ENCODE measurements around the gene DIP2C.

The DIP2C gene

DNA sequence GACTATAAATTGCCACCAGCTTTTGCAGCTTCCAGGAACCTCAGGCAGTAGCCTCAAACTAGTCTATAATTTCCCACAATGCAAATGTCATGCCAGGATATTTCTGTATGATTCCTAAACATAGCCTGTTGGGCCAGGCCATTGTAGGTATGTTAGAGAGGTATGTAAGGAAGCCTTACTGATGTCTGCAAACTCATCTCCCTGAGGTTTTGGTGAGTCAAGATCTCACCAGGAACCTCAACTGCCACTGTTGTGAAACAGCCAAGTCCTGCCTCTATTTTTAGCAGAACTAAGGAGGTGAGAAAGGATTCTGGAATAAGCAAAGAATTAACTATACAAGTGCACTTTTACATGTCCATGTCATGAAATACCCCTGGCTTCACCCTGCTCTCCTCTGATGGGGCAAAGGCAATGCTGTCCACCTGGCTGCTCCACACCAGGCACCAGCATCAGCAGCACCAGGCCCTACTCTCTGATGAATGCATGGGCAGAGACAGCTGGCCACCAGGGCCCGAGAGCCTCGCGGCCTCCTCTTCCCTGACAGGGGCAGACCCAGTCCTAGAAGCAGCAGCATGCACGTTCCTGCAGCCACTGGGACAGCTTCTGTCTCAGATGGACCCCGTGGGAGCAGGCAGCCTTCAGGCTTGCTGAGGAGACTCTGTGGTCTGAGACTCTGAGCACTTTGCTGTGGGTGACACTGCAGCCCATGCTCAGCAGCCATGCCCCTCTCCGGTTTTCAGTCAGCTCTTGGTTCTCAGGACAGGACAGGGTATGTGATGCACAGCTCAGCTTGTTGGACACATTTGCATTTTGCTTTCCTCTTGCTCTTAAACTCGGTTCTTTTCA lies 407.0 kb downstream of the DIP2C start:
- no peaks in the 10 kb centered on the region for H3K9me3 ChIP-seq (ENCODE audit: control insufficient read depth, low read length)
- no peak overlapping the region for H3K4me3 ChIP-seq (ENCODE audit: low read length)
- H3K4me1 ChIP-seq (ENCODE audit: control insufficient read depth, insufficient read depth, low read length): no peaks in the 10 kb centered on the region
- H3K9ac ChIP-seq (ENCODE audit: low read length): no peak overlapping the region
- H3K36me3 ChIP-seq (ENCODE audit: control insufficient read depth, insufficient read depth, low read length): no peaks in the 10 kb centered on the region
- no peaks in the 10 kb centered on the region for H3K27me3 ChIP-seq (ENCODE audit: control insufficient read depth, insufficient read depth, low read length)

GRCh38 chr10:279655-280054 lies 409.8 kb downstream of the DIP2C start:
- Histone ChIP-seq H3K9me3 (ENCODE audit: control insufficient read depth, low read length) (no peaks in the 10 kb centered on the region), H3K9ac (ENCODE audit: low read length) (no peak overlapping the region), H3K4me3 (ENCODE audit: low read length) (no peak overlapping the region), H3K4me1 (ENCODE audit: control insufficient read depth, insufficient read depth, low read length) (no peaks in the 10 kb centered on the region), H3K27me3 (ENCODE audit: control insufficient read depth, insufficient read depth, low read length) (no peaks in the 10 kb centered on the region), H3K36me3 (ENCODE audit: control insufficient read depth, insufficient read depth, low read length) (no peaks in the 10 kb centered on the region)

DNA sequence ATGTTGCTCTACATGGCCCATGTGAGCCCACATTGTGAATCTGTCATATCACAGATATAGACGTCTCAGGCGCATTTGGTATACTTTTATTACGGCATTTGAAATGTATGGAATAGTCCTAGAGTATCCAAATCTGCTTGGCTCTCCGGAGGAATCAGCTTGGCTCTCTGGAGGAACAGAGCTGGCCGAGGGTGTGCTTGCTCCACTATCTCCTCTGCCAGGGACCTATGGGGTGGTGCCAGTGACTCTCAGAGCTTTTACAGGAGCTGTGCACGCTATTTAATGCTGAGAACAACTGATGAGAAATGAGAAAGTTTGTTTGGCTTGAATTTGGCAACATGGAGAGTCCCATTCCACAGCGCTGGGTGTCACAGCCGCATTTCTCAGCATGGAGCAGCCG lies 410.2 kb downstream of the DIP2C start:
- Histone ChIP-seq H3K9ac (ENCODE audit: low read length) (no peak overlapping the region), H3K4me1 (ENCODE audit: control insufficient read depth, insufficient read depth, low read length) (no peaks in the 10 kb centered on the region), H3K9me3 (ENCODE audit: control insufficient read depth, low read length) (no peaks in the 10 kb centered on the region), H3K36me3 (ENCODE audit: control insufficient read depth, insufficient read depth, low read length) (no peaks in the 10 kb centered on the region), H3K27me3 (ENCODE audit: control insufficient read depth, insufficient read depth, low read length) (no peaks in the 10 kb centered on the region), H3K4me3 (ENCODE audit: low read length) (no peak overlapping the region)

DNA sequence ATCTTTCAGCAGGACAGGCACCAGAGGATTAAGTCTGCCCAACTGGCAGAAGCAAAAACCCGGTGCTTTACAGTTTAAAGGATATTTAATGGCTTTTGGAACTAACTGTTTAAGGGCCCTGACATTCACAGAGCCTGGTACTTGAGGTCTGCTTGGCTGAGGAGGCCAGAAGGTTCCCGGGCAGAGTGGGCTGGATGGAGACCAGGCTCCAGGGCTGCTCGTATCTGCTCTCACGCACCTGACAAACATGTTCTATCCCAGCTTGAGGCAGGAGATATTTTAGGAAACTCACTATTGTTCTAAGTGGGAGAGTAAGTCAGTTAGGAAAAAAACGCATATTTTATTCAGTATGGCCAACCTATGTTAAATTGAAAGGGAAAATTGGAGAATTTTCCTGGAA lies 410.8 kb downstream of the DIP2C start:
- H3K9ac ChIP-seq (ENCODE audit: low read length): no peak overlapping the region
- no peaks in the 10 kb centered on the region for H3K4me1 ChIP-seq (ENCODE audit: control insufficient read depth, insufficient read depth, low read length)
- no peaks in the 10 kb centered on the region for H3K36me3 ChIP-seq (ENCODE audit: control insufficient read depth, insufficient read depth, low read length)
- H3K9me3 ChIP-seq (ENCODE audit: control insufficient read depth, low read length): no peaks in the 10 kb centered on the region
- no peak overlapping the region for H3K4me3 ChIP-seq (ENCODE audit: low read length)
- H3K27me3 ChIP-seq (ENCODE audit: control insufficient read depth, insufficient read depth, low read length): no peaks in the 10 kb centered on the region

DNA sequence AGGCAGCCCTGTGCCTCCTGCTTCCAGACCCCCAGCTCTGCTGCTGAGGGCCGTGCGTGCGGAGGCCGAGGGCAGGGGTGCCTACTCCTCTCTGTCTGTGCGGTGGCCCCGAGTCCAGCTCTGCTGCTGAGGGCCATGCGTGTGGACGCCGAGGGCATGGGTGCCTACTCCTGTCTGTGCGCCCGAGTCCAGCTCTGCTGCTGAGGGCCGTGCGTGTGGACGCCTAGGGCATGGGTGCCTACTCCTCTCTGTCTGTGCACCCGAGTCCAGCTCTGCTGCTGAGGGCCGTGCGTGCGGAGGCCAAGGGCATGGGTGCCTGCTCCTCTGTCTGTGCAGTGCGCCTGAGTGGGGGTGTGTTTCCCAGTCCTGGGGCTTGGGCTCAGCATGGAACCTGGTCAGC lies 411.5 kb downstream of the DIP2C start:
- H3K9me3 ChIP-seq (ENCODE audit: control insufficient read depth, low read length): no peaks in the 10 kb centered on the region
- no peak overlapping the region for H3K4me3 ChIP-seq (ENCODE audit: low read length)
- H3K27me3 ChIP-seq (ENCODE audit: control insufficient read depth, insufficient read depth, low read length): no peaks in the 10 kb centered on the region
- no peaks in the 10 kb centered on the region for H3K36me3 ChIP-seq (ENCODE audit: control insufficient read depth, insufficient read depth, low read length)
- no peaks in the 10 kb centered on the region for H3K4me1 ChIP-seq (ENCODE audit: control insufficient read depth, insufficient read depth, low read length)
- no peak overlapping the region for H3K9ac ChIP-seq (ENCODE audit: low read length)

- no peaks in the 10 kb centered on the region for H3K9me3 ChIP-seq (ENCODE audit: control insufficient read depth, low read length)
- no peak overlapping the region for H3K9ac ChIP-seq (ENCODE audit: low read length)
- H3K4me3 ChIP-seq (ENCODE audit: low read length): no peak overlapping the region
- H3K36me3 ChIP-seq (ENCODE audit: control insufficient read depth, insufficient read depth, low read length): no peaks in the 10 kb centered on the region
- no peaks in the 10 kb centered on the region for H3K4me1 ChIP-seq (ENCODE audit: control insufficient read depth, insufficient read depth, low read length)
- no peaks in the 10 kb centered on the region for H3K27me3 ChIP-seq (ENCODE audit: control insufficient read depth, insufficient read depth, low read length)
These were observed 413.8 kb downstream of the DIP2C start for GRCh38 chr10:275680-276079.

DNA sequence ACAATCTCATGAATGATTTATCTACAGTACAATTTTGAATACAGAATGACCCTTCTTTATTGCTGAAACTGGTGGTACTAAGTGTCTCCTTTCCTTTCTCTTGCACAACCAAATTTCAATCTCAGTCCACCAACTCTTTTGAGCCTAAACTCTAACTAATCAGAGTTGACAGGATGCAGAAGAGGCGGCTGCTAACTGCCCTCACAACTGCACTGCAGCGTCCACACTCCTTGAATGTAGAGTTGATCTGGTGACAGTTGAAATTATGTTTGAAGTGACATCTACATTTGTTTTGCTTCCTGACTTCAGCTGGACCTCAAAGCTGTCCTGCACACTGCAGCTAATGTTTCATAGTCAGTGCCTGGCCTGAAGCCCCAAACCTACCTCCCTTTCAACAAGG lies 414.6 kb downstream of the DIP2C start:
- Histone ChIP-seq H3K27me3 (ENCODE audit: control insufficient read depth, insufficient read depth, low read length) (no peaks in the 10 kb centered on the region), H3K36me3 (ENCODE audit: control insufficient read depth, insufficient read depth, low read length) (no peaks in the 10 kb centered on the region)

GRCh38 chr10:273088-273487 lies 416.4 kb downstream of the DIP2C start:
- no peaks in the 10 kb centered on the region for H3K36me3 ChIP-seq (ENCODE audit: control insufficient read depth, insufficient read depth, low read length)
- no peaks in the 10 kb centered on the region for H3K9me3 ChIP-seq (ENCODE audit: control insufficient read depth, low read length)
- H3K4me3 ChIP-seq (ENCODE audit: low read length): no peak overlapping the region
- no peaks in the 10 kb centered on the region for H3K4me1 ChIP-seq (ENCODE audit: control insufficient read depth, insufficient read depth, low read length)
- H3K27me3 ChIP-seq (ENCODE audit: control insufficient read depth, insufficient read depth, low read length): no peaks in the 10 kb centered on the region
- H3K9ac ChIP-seq (ENCODE audit: low read length): no peak overlapping the region

More for the DNA sequence above, 414.6 kb downstream of the DIP2C start:
- Histone ChIP-seq H3K9ac (ENCODE audit: low read length) (no peak overlapping the region), H3K9me3 (ENCODE audit: control insufficient read depth, low read length) (no peaks in the 10 kb centered on the region), H3K4me1 (ENCODE audit: control insufficient read depth, insufficient read depth, low read length) (no peaks in the 10 kb centered on the region), H3K4me3 (ENCODE audit: low read length) (no peak overlapping the region)

GRCh38 chr10:271722-272121 lies 417.7 kb downstream of the DIP2C start:
- H3K4me3 ChIP-seq (ENCODE audit: low read length): no peak overlapping the region
- no peaks in the 10 kb centered on the region for H3K4me1 ChIP-seq (ENCODE audit: control insufficient read depth, insufficient read depth, low read length)
- H3K9ac ChIP-seq (ENCODE audit: low read length): no peak overlapping the region
- no peaks in the 10 kb centered on the region for H3K36me3 ChIP-seq (ENCODE audit: control insufficient read depth, insufficient read depth, low read length)
- no peaks in the 10 kb centered on the region for H3K9me3 ChIP-seq (ENCODE audit: control insufficient read depth, low read length)
- H3K27me3 ChIP-seq (ENCODE audit: control insufficient read depth, insufficient read depth, low read length): no peaks in the 10 kb centered on the region

GRCh38 chr10:271201-271600 lies 418.3 kb downstream of the DIP2C start:
- Histone ChIP-seq H3K4me1 (ENCODE audit: control insufficient read depth, insufficient read depth, low read length) (no peaks in the 10 kb centered on the region), H3K4me3 (ENCODE audit: low read length) (no peak overlapping the region), H3K27me3 (ENCODE audit: control insufficient read depth, insufficient read depth, low read length) (no peaks in the 10 kb centered on the region), H3K36me3 (ENCODE audit: control insufficient read depth, insufficient read depth, low read length) (no peaks in the 10 kb centered on the region), H3K9me3 (ENCODE audit: control insufficient read depth, low read length) (no peaks in the 10 kb centered on the region), H3K9ac (ENCODE audit: low read length) (no peak overlapping the region)

GRCh38 chr10:269440-270074 lies 419.9 kb downstream of the DIP2C start:
- Histone ChIP-seq H3K4me3 (ENCODE audit: low read length) (no peak overlapping the region), H3K27me3 (ENCODE audit: control insufficient read depth, insufficient read depth, low read length) (no peaks in the 10 kb centered on the region), H3K36me3 (ENCODE audit: control insufficient read depth, insufficient read depth, low read length) (no peaks in the 10 kb centered on the region), H3K4me1 (ENCODE audit: control insufficient read depth, insufficient read depth, low read length) (no peaks in the 10 kb centered on the region), H3K9me3 (ENCODE audit: control insufficient read depth, low read length) (no peaks in the 10 kb centered on the region), H3K9ac (ENCODE audit: low read length) (no peak overlapping the region)

GRCh38 chr10:267705-268104 lies 421.8 kb downstream of the DIP2C start:
- H3K27me3 ChIP-seq (ENCODE audit: control insufficient read depth, insufficient read depth, low read length): no peaks in the 10 kb centered on the region
- no peak overlapping the region for H3K9ac ChIP-seq (ENCODE audit: low read length)
- no peaks in the 10 kb centered on the region for H3K4me1 ChIP-seq (ENCODE audit: control insufficient read depth, insufficient read depth, low read length)
- H3K4me3 ChIP-seq (ENCODE audit: low read length): no peak overlapping the region
- no peaks in the 10 kb centered on the region for H3K9me3 ChIP-seq (ENCODE audit: control insufficient read depth, low read length)
- no peaks in the 10 kb centered on the region for H3K36me3 ChIP-seq (ENCODE audit: control insufficient read depth, insufficient read depth, low read length)

Data from mucosa of stomach (tissue), 1 donor.